ENCODE results near the gene ABCF2. TPM values are rescaled to one million over a fixed set of nuclear protein-coding genes. Genes with fewer than 3 reads are reported as not detected.

Gene ABCF2
- total RNA-seq, 1 donor from 2014 or later: 30.5 TPM

- H3K4me3 ChIP-seq: no peak overlapping the region
- peaks cover 31% of the 10 kb centered on the region for H3K4me1 ChIP-seq
- DNase-seq: no peak
- no peak overlapping the region for H3K27ac ChIP-seq (replicated peaks)
- TF ChIP-seq CTCF (IDR thresholded peaks at IDR 0.05; ENCODE audit: borderline replicate concordance): no peak
- H3K9me3 ChIP-seq (replicated peaks): no peaks in the 10 kb centered on the region
- no peaks in the 10 kb centered on the region for H3K36me3 ChIP-seq
- intact Hi-C loops (cut with micrococcal nuclease): no loop called here
- peaks cover 48% of the 10 kb centered on the region for H3K27me3 ChIP-seq (ENCODE audit: low read depth)
Observed at GRCh38 chr7:151257990-151258389, 31.0 kb upstream of the ABCF2 start.

GRCh38 chr7:151256410-151257045 lies 29.5 kb upstream of the ABCF2 start:
- no peak for TF ChIP-seq CTCF (IDR thresholded peaks at IDR 0.05; ENCODE audit: borderline replicate concordance)
- no peaks in the 10 kb centered on the region for H3K9me3 ChIP-seq (replicated peaks)
- peaks cover 37% of the 10 kb centered on the region for H3K4me1 ChIP-seq
- DNase-seq: no peak
- H3K27me3 ChIP-seq (ENCODE audit: low read depth): peaks cover 33% of the 10 kb centered on the region
- H3K36me3 ChIP-seq: no peaks in the 10 kb centered on the region
- intact Hi-C loops (cut with micrococcal nuclease): no loop called here
- H3K27ac ChIP-seq (replicated peaks): peak overlapping the region; percentile 46
- H3K4me3 ChIP-seq: peak overlapping the region; percentile 21

GRCh38 chr7:151255390-151255789 lies 28.4 kb upstream of the ABCF2 start:
- DNase-seq: no peak
- Histone ChIP-seq H3K4me1 (peaks cover 45% of the 10 kb centered on the region), H3K4me3 (no peak overlapping the region), H3K9me3 (replicated peaks) (no peaks in the 10 kb centered on the region), H3K27me3 (ENCODE audit: low read depth) (peaks cover 24% of the 10 kb centered on the region), H3K36me3 (no peaks in the 10 kb centered on the region), H3K27ac (replicated peaks) (no peak overlapping the region)
- TF ChIP-seq CTCF (IDR thresholded peaks at IDR 0.05; ENCODE audit: borderline replicate concordance): no peak
- intact Hi-C loops (cut with micrococcal nuclease): no loop called here

- peaks cover 51% of the 10 kb centered on the region for H3K4me1 ChIP-seq
- peak overlapping the region; percentile 99 for H3K27ac ChIP-seq (replicated peaks)
- peaks cover 20% of the 10 kb centered on the region for H3K27me3 ChIP-seq (ENCODE audit: low read depth)
- no peaks in the 10 kb centered on the region for H3K36me3 ChIP-seq
- no peaks in the 10 kb centered on the region for H3K9me3 ChIP-seq (replicated peaks)
- TF ChIP-seq CTCF (IDR thresholded peaks at IDR 0.05; ENCODE audit: borderline replicate concordance): no peak
- no peak overlapping the region for H3K4me3 ChIP-seq
- DNase-seq: no peak
- intact Hi-C loops (cut with micrococcal nuclease): no loop called here
Observed at GRCh38 chr7:151254851-151255250, 27.8 kb upstream of the ABCF2 start.

- peaks cover 56% of the 10 kb centered on the region for H3K4me1 ChIP-seq
- no peaks in the 10 kb centered on the region for H3K9me3 ChIP-seq (replicated peaks)
- peaks cover 17% of the 10 kb centered on the region for H3K27me3 ChIP-seq (ENCODE audit: low read depth)
- H3K27ac ChIP-seq (replicated peaks): peak overlapping the region; percentile 99
- no peak overlapping the region for H3K4me3 ChIP-seq
- no peak for TF ChIP-seq CTCF (IDR thresholded peaks at IDR 0.05; ENCODE audit: borderline replicate concordance)
- H3K36me3 ChIP-seq: no peaks in the 10 kb centered on the region
- intact Hi-C loops (cut with micrococcal nuclease): no loop called here
- DNase-seq: no peak
Observed at GRCh38 chr7:151254316-151254715, 27.3 kb upstream of the ABCF2 start.

Measured in left ventricle myocardium inferior (tissue), 1 donor.